ENCODE results near the gene MAST2. TPM values are rescaled to one million over a fixed set of nuclear protein-coding genes. Genes with fewer than 3 reads are reported as not detected.

MAST2 gene
- total and polyA plus RNA-seq, 2 of the 13 experiments (the other 11 are each of a cell fraction or from before 2014, with no cell fraction given): 15.3 to 23.0 TPM

GRCh38 chr1:45913731-45914501, 110.5 kb downstream of the MAST2 start:
- Histone ChIP-seq H3K27ac (ENCODE audit: extremely low read length, insufficient read depth, low read length) (no peak overlapping the region), H2AFZ (ENCODE audit: low read length) (no peak overlapping the region), H3K9ac (ENCODE audit: insufficient read depth, low read depth, low read length) (no peak overlapping the region), H3K9me3 (ENCODE audit: low read length) (no peaks in the 10 kb centered on the region), H3K4me3 (replicated peaks in 1 of 3; ENCODE audit: insufficient read depth in 1 of 3, low read depth in 2 of 3, low read length in 3 of 3) (no peak overlapping the region), H4K20me1 (ENCODE audit: insufficient read depth, low read length) (no peaks in the 10 kb centered on the region), H3K4me2 (ENCODE audit: low read depth, low read length) (no peak overlapping the region), H3K4me1 (ENCODE audit: insufficient read depth, low read length) (peaks cover 15% of the 10 kb centered on the region), H3K27me3 (ENCODE audit: control insufficient read depth in 1 of 2, insufficient read depth in 2 of 2, low read length in 2 of 2) (no peaks in the 10 kb centered on the region), H3K79me2 (ENCODE audit: insufficient read depth, low read length) (peaks cover 2% of the 10 kb centered on the region), H3K36me3 (replicated peaks in 1 of 2; ENCODE audit: control insufficient read depth in 1 of 2, insufficient read depth in 2 of 2, low read length in 2 of 2) (peaks cover 2 to 10% of the 10 kb centered on the region in 2 experiments; a peak in 1 of 5 replicates)
- FAIRE-seq (no peak), DNase-seq (ENCODE audit: low spot score) (no peak), ATAC-seq (no peak)
- CTCF ChIA-PET (ENCODE audit: low intra/inter-chr PET ratio, low total read pairs): no interaction called here
- TF ChIP-seq CEBPB (IDR thresholded peaks at IDR 0.05; ENCODE audit: borderline replicate concordance, low read depth, low read length) (no peak), ZKSCAN8 (CRISPR knock-in tag; IDR thresholded peaks at IDR 0.05; ENCODE audit: borderline replicate concordance) (no peak), KDM5A (IDR thresholded peaks at IDR 0.05; ENCODE audit: borderline replicate concordance, low read length) (no peak), GTF3A (CRISPR knock-in tag; conservative IDR thresholded peaks at IDR 0.05) (no peak), PRPF4 (IDR thresholded peaks at IDR 0.05; ENCODE audit: low read depth, low read length, poor library complexity, severe bottlenecking) (no peak), PAWR (CRISPR knock-in tag; IDR thresholded peaks at IDR 0.05; ENCODE audit: borderline replicate concordance) (no peak), FOXA1 (IDR thresholded peaks at IDR 0.05) (no peak), FOXA1 (CRISPR knock-in tag; IDR thresholded peaks at IDR 0.05) (no peak)
- POLR2A ChIA-PET: no interaction called here
- BruUV-seq (replicated peaks): no TSS peak
- intact Hi-C loops (cut with micrococcal nuclease; ENCODE audit: unreplicated experiment) (no loop called here), in situ Hi-C loops (cut with HindIII; ENCODE audit: extremely low pct_ligation_motif_present, low pct_unique_long_range_greater_than_20kb) (no loop called here)
- WGBS (ENCODE audit: low lambda C conversion rate): 95% methylated on average over 4 of the region's 4 CpGs

DNA sequence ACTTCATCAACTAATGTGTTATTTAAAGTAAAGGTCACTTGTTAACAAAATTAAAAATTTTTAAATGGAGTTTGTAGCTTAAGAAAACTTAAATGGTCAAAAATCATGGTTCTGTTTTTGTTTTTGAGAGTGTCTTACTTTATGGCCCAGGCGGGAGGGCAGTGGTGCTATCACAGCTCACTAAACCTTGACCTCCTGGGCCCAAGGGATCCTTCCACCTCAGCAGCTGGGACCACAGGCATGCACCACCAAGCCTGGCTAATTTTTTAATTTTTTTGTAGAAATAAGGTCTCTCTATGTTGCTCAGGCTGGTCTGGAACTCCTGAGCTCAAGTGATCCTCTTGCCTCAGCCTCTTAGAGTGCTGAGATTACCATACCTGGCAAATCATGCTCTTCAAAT, 111.4 kb downstream of the MAST2 start:
- H3K4me1 ChIP-seq (ENCODE audit: insufficient read depth, low read length): peaks cover 15% of the 10 kb centered on the region
- H3K4me2 ChIP-seq (ENCODE audit: low read depth, low read length): no peak overlapping the region
- H3K27ac ChIP-seq (ENCODE audit: extremely low read length, insufficient read depth, low read length): no peak overlapping the region
- H3K36me3 ChIP-seq (replicated peaks in 1 of 2; ENCODE audit: control insufficient read depth in 1 of 2, insufficient read depth in 2 of 2, low read length in 2 of 2): peaks cover 2 to 10% of the 10 kb centered on the region in 2 experiments; a peak in 1 of 5 replicates
- no TSS peak for BruUV-seq (replicated peaks)
- in situ Hi-C loops (cut with HindIII; ENCODE audit: extremely low pct_ligation_motif_present, low pct_unique_long_range_greater_than_20kb) (no loop called here), intact Hi-C loops (cut with micrococcal nuclease; ENCODE audit: unreplicated experiment) (no loop called here)
- FAIRE-seq: no peak
- 95% methylated on average over 1 of the region's 1 CpG for WGBS (ENCODE audit: low lambda C conversion rate)
- ATAC-seq: no peak
- POLR2A ChIA-PET: no interaction called here
- peaks cover 2% of the 10 kb centered on the region for H3K79me2 ChIP-seq (ENCODE audit: insufficient read depth, low read length)
- DNase-seq (ENCODE audit: low spot score): no peak
- H4K20me1 ChIP-seq (ENCODE audit: insufficient read depth, low read length): no peaks in the 10 kb centered on the region
- no peaks in the 10 kb centered on the region for H3K9me3 ChIP-seq (ENCODE audit: low read length)
- no peak overlapping the region for H3K9ac ChIP-seq (ENCODE audit: insufficient read depth, low read depth, low read length)
- no peak overlapping the region for H3K4me3 ChIP-seq (replicated peaks in 1 of 3; ENCODE audit: insufficient read depth in 1 of 3, low read depth in 2 of 3, low read length in 3 of 3)
- CTCF ChIA-PET (ENCODE audit: low intra/inter-chr PET ratio, low total read pairs): no interaction called here
- no peaks in the 10 kb centered on the region for H3K27me3 ChIP-seq (ENCODE audit: control insufficient read depth in 1 of 2, insufficient read depth in 2 of 2, low read length in 2 of 2)
- H2AFZ ChIP-seq (ENCODE audit: low read length): no peak overlapping the region
- TF ChIP-seq ZNF543 (CRISPR knock-in tag; IDR thresholded peaks at IDR 0.05) (no peak), HES4 (CRISPR knock-in tag; IDR thresholded peaks at IDR 0.05; ENCODE audit: borderline replicate concordance) (no peak), THAP9 (CRISPR knock-in tag; IDR thresholded peaks at IDR 0.05; ENCODE audit: borderline replicate concordance) (no peak), HNRNPUL1 (IDR thresholded peaks at IDR 0.05; ENCODE audit: low read depth, low read length) (no peak)

Data from HepG2 (cell line).